GM19468 (cell line): ENCODE results near the gene VIPR2.

Experiments
- ATAC-seq: cut with Tn5 transposase; IDR thresholded peaks from one replicate; pipeline ENCODE4 v1.9.1; 2021; ENCODE audit warnings: mild to moderate bottlenecking, moderate library complexity, moderate number of reproducible peaks; ENCODE audit not compliant: unreplicated experiment; ENCODE audit errors: extremely low read depth

The VIPR2 gene

DNA sequence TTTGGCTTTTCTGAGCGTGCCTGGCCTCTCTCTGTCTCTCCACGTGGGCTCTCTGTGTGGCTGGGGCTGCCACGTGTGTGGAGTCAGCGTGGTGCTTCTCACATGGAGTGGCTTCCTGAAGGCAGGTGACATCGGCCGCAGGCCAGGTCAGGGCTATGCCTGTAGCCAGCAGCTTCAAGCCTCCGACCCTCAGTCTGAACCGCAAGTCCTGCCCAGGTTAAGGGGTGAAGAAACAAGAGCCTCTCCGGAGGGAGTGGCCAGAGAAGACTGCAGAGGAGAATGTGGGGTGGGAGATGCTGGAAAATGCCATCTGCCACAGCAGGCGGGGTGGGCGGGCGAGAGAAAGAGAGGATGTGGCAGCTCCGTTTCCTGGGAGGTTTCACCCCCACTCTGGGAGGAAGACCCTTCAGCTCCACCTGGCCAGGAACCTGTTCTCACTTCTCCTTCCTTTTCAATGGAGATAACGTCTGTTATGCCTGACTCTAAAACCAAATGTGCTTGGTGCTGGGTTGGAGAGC lies 14.3 kb upstream of the VIPR2 start:
- ATAC-seq = no peak

DNA sequence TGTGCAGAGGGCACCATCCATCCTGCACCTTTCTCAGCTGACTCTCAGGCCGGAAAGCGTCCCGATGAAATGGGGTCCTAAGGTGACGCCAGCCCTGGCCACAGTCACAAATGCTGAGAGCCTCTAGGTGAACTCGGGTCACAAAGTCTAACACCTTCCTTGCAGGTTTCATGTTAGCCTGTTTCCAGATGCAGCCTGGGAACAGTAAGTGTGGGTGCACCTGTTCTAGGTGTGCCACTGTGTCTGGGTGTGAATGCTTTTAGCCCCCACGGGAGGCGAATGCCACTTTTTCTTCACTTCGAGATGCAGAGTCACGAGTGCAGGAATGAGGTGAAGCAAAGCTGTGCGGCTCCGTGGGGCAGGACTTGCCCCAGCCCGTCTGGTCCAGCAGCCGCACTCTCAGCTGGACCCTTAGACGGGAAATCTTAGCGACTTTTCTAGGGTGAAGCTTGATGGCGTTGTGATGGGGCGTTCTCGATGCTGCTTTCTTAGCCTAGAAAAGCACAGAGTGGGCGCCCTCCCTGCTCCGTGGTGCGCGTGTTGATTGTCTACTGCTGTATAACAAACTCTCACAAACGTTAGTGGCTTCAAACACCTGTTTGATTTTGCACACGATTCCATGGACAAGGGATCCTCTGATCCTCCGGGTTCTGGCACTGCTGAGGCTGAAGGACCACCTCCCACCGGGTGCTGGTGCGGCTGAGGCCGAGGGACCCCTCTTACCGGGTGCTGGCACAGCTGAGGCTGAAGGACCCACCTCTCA lies 13.6 kb upstream of the VIPR2 start:
- no peak for ATAC-seq

DNA sequence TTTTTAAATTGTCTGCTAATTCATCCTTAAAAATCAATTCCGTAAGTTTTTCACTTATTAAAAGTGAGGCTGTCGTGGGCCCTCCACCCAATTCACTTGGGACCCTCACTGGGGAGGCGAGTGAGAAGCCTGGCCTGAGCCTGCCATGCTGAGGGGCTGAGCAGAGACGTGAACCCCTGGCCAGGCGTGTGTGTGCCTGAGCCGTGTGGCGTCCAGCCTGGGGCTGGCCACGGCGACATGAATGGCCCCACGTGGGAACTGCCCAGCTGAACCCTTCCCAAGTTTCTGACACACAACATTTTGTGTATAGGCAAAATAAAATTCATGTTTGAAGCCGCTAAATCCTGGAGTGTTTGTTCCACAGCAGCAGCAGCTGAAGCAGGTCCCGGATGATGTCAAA lies 13.0 kb upstream of the VIPR2 start:
- ATAC-seq = no peak

DNA sequence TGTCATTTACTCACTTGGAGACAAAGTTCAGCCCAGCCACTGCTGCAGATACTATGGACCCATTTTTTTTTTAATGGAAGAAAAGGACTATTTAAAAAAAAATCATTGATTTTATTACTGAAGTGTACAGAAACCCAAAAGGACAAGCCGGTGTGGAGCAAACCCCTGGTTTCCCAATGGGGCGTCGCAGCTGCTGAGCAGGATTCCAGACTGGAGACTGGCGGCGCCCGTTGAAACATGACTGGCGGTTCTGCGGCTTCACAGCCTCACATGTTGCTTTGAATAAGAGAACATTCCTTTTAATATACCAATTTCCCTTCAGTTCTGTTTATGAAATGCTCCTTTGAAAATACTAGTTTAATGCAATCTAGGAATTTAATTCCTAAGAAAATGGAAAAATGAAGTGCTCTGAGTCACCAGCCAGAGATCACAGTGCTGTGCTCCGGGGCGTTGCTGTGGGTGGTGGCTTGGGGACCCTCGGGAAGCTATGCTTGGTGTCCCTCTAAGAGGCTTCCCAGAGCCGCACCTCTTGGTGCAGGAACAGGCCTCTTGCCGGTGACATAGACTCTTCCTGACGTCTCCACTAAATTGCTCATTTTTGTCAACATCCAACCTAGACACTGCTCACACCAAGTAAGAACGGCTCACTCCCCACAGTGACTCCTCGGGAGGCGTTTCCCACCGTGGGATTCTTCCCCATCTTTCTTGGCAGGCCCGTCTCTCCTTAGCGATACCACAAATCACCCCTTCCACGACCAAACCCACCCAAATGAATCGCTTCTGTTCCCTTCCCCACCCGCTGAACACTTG lies 12.0 kb upstream of the VIPR2 start:
- ATAC-seq = no peak

DNA sequence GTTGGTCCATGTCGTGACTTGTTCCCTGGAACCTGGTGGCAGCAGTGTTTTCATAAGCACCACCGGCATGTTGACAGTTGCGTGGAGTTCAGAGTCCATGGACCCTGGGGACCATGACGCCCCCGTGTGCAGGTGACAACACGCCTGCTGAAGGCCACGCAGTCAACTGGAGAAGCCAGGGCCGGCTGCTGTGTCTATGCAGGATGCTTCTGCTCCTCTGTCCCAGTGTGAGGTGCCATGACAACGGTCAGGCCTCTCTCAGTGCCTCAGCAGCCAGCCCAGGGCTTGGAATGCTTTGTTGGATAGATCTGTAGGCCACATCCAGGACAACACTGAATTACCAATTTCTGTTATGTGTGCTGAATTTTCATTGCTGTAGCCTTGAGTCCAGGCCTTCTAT lies 10.7 kb upstream of the VIPR2 start:
- no peak for ATAC-seq

DNA sequence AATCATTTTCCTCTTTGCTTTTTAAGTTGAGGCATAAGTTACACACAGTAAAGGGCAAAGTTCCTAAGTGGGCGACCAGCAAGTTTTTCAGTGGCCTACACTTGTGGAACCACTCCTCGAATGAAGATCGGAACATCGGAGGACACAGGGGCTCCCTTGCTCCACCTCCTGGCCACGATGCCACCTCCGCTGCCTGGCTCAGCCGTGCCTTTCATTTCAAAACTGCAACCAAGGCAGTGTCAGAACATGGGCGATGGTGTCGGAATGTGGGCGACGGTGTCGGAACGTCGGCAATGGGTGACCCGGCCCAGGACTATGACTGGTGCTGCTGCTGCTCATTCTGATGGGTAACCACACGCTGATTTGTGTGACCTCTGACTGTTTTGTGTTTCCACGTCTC lies 9.6 kb upstream of the VIPR2 start:
- ATAC-seq = no peak

DNA sequence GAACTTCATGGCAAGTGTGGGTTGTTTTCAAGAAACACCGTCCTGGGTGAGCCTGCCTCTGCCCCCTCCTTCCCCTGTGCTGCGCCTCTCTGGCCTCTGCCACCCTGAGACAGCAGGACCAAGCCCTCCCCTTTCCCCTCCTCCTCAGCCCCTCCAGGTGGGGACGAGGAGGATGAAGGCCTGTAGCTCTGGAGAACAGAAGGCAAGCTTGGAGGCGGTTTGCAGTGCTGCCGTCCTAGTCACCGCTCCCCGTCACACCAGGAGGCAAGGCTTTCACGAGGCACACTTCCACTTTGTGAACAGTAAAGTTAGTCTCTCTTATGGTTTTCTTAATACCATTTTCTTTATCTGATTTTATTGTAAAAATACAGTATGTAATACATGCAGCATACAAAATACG lies 8.8 kb upstream of the VIPR2 start:
- ATAC-seq = no peak

DNA sequence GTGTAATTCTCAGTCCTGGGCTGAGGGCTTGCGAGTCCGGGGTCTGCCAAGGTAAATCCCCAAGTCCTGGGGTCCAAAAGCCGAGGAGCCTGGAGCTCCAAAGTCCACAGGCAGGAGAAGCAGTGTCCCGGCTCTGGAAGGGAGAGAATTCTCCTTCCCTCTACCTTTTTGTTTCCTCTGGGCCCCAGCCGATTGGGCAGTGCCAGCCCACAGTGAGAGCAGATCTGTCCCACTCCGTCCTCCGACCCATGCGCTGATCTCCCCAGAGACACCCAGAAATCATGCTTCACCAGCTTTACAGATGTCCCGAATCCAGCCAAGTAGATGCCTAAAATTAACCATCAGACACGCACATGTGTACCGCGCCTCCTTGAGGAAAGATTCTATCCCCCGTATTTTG lies 8.1 kb upstream of the VIPR2 start:
- ATAC-seq = no peak

DNA sequence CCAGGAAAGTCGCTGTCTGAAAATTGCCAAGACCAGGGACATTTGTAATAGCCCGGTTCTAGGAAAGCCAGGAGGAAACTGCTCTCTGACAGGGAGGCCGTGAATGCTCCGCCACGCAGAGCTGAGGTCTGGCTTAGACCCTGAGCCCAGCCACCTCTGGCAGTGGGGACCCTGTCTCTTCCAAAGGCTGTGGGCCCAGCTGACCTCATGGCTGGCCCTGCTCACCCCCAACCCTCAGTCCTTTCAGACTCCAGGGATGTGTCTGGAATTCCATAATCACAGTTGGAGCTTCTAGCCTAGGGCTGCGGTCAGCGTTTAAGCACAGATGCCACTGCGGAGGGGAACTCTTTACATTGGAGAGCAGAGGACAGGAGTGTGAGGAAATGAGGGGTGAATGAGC lies 6.6 kb upstream of the VIPR2 start:
- ATAC-seq = no peak

DNA sequence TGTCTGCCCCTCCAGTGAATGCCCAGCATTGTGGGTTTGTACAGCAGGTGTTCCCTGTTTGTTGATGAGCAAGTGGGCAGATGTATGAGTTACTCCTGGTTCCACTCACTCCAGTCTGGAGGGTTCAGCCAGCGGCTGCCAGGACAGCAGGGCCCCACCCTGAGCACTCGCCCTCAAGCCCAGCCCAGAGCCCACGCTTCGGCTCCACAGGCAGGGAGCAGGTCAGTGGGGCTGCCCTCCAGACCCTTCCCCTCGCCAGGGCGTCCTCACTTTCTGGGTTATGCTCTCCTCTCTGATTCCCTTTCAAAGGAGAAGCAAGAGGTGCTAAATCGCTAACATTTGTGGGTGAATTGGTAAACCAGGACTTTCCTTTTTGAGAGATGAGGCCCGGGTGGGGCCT lies 4.8 kb upstream of the VIPR2 start:
- no peak for ATAC-seq

DNA sequence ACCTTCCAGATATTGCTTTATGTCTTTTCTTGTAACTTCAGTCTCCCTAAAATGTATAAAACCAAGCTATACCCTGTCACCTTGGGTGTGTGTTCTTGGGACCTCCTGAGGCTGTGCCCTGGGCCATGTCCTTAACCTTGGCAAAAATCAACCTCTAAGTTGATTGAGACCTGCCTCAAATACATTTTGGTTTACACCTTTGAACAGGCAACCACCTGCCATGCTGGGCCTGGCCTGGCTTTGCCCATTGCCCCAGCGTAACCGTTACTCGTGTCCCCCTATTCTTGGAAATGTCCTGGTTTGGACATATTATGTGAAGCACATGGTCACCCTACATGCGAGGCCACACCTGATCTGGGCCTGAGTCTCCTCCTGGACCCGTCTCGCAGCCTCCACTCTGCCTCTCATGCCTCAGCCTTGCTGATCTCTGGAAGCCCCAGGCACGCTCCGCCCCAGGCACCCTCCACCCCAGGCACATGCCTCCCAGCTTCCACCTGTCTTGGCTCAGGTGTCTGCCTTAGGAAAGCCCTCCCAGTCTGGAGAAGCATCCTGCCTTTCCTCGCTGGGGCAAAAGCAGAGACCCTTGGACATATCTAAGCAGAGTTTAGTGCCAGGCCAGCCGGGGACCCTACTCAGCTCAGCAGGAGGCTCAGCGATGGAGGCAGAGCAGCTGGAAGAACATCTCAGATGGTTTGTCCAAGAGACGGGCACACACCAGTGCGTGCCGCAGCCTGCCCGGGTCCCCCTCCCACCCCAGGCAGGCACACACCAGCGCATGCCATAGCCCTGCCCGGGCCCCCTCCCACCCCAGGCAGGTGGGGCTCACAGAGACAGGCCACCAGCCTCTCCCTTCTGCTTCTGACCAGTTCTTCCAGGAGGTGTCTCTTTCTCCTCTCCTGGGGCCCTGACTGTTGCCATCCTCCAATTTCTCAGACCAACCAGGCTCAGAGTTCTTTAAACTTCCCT lies 4.0 kb upstream of the VIPR2 start:
- ATAC-seq = no peak

DNA sequence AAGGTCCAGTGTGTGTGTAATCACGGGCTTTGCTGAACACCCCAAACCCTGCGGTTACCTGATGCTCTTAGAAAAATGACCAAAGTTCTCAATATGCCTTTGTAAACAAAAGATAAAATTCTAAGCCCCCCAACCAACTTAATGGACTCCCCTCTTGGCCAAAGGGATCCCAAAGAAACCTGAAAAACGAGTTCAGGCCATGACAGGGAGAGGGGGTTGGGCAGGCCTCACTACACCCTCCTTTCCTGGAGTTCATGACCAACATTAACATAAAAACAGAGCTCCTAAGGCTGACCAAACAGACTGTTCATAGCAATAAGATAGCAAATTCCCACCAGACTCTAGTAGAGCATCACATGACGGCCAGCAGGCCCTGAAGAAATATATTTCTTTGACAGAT lies 3.0 kb upstream of the VIPR2 start:
- no peak for ATAC-seq

DNA sequence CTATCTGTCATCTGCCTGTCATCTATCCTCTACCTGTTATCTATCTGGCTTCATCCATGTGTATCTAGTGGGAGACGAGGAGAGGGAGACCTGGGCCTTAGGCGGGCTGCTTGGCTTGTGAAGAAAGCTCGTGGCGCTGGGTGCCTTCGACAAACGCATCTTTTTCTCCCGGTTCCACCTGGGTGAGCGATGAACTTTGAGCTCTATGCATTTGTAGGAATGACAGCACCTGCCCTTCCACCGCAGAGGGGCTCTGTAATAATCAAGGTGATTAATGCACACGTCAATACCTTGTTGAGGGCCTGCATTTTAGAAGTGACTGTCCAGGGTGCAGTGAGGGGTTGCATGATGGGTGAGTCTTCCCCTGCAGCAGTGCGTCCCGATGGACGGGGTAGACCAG lies 2.6 kb upstream of the VIPR2 start:
- ATAC-seq = no peak

DNA sequence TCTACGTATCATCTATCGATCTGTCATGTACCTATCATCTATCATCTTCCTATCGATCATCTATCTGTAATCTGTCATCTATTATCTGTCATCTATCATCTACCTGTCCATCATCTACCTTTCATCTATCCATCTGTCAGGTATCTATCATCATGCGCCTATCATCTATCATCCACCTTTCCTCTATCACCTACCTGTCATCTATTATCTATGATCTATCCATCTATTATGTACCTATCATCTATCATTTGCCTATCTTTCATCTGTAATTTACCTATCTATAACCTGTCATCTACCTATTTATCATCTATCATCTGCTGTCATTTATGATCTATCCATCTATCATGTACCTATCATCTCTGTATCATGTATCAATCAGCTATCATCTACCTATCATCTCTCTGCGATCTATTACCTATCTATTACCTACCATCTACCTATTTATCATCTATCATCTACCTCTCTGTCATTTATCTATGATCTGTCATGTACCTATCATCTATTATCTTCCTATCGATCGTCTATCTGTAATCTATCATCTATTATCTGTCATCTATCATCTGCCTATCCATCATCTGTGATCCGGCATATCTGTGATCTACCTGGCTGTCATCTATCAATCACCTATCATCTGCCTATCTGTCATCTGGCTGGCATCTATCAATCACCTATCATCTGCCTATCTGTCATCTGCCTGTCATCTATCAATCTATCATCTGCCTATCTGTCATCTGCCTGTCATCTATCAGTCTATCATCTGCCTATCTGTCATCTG lies 1.6 kb upstream of the VIPR2 start:
- no peak for ATAC-seq

DNA sequence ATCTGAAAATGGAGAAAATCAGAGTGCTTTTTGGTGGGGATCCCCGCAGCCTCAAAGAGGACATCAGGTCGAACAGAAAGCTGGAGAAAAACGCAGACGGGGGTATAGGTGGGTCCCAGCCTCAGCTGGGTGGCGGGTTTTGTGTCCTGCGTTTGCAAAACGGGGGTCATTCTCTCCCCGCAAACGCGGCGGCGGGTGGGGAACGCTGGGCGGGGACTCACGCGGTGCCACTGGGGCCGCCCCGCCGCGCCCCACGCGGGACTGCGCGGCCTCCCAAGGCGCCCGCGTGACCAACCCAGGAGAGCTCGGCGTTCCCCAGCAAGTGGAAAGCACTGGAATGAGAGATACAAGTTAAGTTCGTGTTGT lies 806 bp upstream of the VIPR2 start:
- no peak for ATAC-seq

DNA sequence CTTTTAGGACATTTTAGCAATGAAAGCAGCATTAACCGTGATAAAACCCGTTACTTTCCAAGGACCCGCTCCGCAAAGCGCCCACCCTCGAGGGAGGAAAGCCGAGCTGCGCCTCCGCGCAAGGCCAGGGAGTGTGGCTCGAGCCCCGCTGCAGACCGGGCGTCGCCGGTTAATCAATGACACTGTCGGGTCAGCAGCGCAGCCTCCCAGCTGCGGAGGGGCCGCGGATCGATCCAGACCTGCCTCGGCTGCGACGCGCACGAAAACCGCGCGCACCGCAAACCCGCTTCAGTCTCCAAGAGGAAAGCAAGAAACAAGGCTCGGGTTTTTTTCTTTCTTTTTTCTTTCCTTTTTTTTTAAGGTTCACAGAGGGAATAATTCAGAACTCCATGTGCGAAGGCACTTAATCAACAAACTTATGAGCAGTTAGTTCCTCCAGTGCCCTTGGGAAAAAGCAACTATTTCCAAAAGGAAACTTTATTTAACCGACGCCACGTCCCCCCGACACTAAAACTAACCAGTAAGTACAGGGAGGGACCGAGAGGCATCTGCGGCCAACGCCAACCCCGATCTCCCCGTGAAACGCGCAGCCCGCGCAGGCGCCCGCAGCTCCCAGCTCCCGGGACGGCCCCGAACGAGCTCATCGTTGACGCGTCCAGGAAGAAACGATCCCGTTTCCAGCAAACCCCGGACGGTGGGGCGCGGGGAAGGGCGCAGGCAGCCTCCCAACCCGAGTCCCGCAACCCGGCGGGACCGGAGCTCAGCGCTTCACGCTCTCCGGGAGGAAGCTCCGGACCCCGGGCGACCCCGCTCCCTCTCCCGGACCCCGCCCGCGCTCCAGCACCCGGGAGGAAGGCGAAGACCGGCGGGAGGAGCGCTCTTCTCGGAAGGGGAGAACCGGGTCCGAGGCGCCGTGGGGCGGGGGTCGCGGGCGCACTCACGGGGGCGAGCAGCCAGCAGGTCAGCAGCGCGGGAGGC lies 598 bp downstream of the VIPR2 start:
- no peak for ATAC-seq

DNA sequence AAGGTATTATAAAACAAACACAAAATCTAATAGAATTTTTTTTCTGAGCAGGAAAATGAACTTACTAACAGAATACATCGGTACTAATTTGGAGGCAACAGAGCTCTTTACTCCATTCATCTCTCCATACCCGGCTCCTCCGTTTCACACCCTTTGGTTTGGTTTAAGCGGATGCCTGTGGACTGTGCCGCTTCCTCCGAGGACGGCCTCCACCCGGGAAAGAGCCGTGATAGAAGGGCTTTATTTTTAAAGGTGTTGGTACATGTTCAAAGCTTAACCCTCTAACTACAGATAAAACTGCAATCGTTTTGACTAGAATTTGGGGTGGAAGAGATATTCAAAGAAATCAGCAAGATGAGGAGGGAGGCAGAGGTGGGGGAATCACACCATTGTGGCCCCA lies 1.9 kb downstream of the VIPR2 start:
- no peak for ATAC-seq

DNA sequence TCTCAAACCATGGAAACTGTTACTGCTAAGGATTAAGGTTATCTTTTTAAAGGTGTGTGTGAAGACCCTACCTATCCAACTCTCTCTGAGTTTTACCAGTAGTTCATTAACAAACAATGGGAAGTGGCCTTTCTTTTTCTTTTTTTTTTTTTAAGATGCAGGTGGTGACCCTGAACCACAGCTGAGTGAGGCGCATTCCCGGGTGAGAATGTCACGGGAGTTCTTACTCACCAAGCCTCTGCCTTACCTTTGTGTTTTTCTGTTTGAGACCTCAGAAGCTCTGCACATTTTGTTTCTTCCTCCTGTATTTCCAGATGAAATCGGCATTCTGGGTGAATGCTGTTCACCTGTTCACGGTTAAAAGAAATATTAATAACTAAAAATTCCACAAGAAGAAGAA lies 2.5 kb downstream of the VIPR2 start:
- ATAC-seq = no peak

DNA sequence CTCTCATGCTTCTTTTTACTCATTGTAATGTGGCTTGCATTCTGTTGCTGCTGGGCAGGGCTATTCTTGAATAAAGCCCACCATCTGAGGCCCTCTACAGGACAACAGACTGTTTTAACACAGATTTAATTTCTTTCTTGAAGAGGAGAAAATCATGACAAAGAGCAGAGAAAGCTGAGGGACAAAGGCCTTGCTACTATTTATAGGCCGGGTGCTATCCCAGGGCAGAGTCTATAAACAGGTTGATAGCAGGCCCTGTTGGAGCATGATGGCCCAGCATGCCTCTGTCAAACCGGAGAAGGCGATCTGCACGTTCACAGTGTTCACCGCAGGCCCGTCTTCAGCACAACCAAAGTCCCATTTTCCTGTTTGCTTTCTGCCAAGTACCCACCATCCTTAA lies 3.0 kb downstream of the VIPR2 start:
- no peak for ATAC-seq
